IPS-18c (cell line): ENCODE results near the gene HSPA12A.

Experiments used
- H3K4me3 ChIP-seq: 2 replicates; pipeline ENCODE4 v1.7.0; 2013; ENCODE audit warnings: low read depth, mild to moderate bottlenecking, low read length, moderate library complexity; ENCODE audit not compliant: insufficient read depth
- H3K9me3 ChIP-seq: one replicate; pipeline ENCODE4 v1.6.1; 2013; ENCODE audit warnings: mild to moderate bottlenecking, low read length, moderate library complexity; ENCODE audit not compliant: control insufficient read depth, insufficient read depth

HSPA12A gene

DNA sequence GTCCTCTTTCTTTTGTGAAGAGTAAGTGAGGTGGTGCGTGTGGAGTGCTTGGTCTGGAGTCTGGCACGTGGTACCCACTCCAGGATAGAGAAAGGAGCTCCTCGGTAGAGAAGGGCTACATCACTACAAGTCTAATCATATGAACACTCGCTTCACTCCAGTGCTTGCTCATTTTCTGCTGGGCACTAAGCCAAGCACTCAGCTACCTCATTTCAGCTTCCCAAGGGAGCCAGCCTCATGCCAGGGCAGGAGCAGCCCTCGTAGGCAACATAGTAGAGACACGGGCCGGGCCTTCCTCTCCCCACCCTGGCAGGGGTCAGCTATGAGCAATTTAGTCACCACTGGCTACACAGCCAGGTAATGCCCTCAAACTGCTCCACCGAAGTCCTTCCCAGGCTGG, 11.4 kb upstream of the HSPA12A start:
- Histone ChIP-seq H3K4me3 (no peak overlapping the region), H3K9me3 (peaks cover 2% of the 10 kb centered on the region)

DNA sequence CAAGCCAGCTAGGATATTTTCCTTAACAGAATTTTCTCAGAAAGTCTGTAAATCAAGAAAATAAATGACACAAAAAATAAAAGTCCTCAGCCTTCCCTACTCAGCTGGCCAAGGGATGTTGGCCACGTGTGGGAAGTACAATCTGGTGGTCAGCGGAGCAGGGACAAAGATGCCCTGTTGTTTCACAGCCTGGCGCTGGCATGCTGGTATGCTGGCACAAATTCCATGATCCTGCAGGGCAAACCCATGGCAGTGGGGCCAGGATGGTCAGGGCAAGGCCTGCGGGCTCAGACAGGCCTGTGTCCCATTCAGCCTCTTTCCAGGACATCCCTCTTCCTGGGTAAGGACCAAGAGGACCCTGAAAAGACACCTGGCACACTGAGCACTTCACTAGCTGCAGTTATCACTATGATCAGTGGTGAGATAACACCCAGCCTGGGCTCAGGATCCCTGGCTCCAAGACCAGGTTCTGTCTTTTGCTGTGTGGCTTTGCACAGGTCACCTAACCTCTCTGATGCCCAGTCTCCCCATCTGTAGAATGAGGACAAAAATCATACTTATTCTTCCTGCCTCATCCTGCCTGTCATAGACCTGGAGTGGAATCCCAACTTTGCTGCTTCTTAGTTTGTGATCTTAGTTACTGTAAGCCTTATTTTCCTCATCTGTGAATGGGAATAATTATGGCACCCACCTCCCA, 10.8 kb upstream of the HSPA12A start:
- no peak overlapping the region for H3K4me3 ChIP-seq

DNA sequence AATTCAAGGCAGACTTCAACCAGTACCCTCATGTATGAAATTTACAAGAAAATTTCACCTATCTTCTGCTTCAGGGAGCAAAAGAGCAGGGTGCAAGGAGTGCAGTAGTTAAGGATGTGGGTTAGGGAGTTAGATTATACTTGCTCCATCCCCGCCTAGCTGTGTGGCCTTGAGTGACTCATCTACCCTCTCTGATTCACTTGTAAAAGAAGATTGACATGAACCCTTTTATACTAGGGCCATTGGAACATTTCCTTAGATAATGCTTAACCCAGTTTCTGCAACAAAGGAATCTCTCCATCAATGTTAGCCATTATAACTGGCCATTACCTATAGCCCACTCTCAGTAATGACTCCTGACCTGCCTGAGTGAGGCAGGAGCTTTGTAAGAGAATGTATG, 10.2 kb upstream of the HSPA12A start:
- Histone ChIP-seq H3K9me3 (peaks cover 2% of the 10 kb centered on the region), H3K4me3 (no peak overlapping the region)

More for the DNA sequence above, 10.8 kb upstream of the HSPA12A start:
- peaks cover 2% of the 10 kb centered on the region for H3K9me3 ChIP-seq

DNA sequence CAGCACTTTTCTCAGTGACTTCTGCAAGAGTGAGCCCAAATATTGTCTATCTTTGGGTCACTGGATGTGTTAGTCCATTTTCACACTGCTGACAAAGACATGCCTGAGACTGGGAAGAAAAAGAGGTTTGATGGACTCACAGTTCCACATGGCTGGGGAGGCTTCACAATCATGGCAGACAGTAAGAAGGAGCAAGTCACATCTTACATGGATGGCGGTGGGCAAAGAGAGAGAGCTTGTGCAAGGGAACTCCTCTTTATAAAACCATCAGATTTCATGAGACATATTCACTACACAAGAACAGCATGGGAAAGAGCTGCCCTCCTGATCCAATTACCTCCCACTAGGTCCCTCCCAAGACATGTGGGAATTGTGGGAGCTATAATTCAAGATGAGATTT, 6.1 kb upstream of the HSPA12A start:
- H3K9me3 ChIP-seq = peaks cover 2% of the 10 kb centered on the region
- no peak overlapping the region for H3K4me3 ChIP-seq

DNA sequence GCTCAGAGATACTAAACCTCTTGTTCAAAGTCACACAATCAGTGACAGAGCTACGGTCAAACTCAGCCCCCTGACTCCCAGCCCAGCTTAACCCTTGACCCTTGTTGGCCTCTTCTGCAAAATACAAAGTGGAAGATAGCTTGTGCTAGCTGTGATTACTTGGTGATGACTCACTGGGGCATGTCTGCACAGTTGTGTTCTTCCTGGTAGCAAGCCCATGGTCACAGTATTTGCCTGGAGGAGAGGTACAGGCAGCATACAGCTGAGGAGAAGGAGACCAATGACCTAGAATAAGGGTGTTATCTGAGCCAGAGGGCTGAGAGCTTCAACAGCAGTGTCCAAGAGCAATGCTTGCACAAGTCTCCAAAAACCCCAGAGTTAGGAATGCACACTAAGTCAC, 5.7 kb upstream of the HSPA12A start:
- peaks cover 2% of the 10 kb centered on the region for H3K9me3 ChIP-seq
- no peak overlapping the region for H3K4me3 ChIP-seq

DNA sequence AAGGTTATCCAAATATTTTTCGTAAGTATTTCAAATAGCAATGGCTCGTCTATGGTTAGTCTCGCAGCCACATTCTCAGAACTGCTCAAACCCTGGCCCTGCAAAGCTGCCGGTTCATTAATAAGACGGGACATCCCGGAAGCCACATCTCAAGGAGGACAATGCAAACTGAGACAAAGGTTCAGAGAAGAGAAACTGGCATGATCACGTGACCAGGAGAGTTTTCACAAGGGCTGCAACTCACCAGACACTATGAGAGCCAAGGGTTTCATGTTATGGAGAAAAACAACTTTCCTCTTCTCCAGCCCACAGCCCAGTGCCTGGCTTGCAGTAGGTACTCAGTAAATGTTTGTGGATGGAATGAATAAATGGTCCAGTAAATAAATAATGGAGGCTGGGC, 5.0 kb upstream of the HSPA12A start:
- no peak overlapping the region for H3K4me3 ChIP-seq
- peaks cover 2% of the 10 kb centered on the region for H3K9me3 ChIP-seq

DNA sequence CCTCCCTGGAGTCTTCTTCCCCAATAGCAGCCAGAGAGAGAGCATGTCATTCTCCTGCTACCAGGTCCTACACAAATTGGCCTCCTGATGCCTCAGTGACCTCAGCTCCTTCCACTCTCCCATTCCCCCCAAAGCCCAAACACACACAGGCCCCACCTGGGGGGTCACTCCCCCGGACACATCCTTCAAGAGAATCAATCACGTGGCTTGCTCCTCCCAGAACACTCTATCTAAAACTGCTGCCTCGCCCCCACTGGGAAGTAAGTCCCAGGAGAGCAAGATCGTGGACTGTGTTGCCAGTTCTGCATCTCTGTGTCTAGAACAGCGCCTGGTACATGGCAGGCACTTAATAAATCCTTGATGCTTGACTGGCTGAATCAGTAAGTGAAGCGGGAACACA, 2.5 kb upstream of the HSPA12A start:
- Histone ChIP-seq H3K4me3 (no peak overlapping the region), H3K9me3 (peaks cover 2% of the 10 kb centered on the region)

DNA sequence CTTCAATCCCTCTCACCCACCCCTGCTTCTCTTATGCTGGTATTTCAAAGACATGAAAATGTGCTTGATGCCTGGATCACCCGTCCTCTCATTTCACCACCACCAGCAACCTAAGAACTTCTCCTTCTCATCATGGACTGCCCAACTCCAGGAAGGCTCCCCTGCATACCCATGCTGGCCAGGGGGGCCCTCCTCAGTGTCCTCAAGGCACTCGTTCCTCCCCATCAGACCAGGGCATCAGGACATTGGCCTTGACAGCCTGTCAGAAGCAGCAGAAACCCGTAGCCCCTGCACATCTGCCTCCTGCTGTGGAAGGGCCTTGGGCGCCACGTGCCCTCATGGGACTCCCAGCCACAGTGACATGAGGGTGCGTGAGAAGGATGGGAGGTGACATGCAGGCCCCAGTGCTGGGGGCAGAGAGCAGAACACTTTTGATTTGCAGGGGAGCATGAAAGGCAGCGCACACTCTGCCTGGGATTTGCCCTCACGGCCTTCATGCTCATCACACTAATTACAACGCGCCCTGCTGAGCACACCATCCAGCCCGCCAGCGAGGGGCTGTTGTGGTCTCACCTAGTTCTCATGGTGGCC, 1.9 kb upstream of the HSPA12A start:
- Histone ChIP-seq H3K4me3 (no peak overlapping the region), H3K9me3 (peaks cover 2% of the 10 kb centered on the region)

DNA sequence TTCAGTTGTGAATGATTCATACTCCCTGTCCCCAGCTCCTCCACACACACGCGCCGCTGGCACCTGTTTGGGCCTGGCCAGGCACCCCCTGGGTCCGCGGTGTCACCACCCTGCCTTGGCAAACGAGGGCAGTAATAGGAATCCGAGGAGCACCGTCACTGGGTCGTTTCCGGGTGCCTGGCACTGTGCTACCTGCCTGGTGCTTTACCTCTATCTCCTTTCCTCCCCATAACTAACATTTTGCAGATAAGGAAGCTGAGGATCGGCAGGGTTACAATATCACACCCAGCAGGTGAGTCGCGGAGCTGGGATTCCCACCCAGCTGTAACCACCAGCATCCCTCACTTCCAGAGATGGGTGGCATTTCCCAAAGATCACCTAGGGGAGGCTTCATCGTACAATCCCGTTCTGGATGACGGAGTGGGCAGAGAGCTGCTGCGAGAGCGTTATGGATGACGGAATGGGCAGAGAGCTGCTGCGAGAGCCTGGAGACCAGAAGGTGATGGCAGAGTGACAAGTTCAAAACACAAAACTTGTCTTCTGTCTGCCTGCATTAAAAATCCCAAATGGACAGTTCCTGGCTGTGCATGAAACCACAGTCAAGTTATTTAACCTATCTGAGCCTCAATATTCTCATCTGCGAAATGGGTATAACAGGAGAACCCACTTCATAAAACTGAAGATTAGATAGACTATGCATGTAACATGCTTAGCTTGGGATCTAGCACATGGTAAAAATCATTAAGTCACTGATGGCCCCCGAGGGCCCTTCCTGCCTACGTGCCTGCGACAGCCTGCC, 1.1 kb upstream of the HSPA12A start:
- H3K4me3 ChIP-seq = peak overlapping the region; percentile 74; the same call in 1 of the 2 replicates
- H3K9me3 ChIP-seq = no peaks in the 10 kb centered on the region

DNA sequence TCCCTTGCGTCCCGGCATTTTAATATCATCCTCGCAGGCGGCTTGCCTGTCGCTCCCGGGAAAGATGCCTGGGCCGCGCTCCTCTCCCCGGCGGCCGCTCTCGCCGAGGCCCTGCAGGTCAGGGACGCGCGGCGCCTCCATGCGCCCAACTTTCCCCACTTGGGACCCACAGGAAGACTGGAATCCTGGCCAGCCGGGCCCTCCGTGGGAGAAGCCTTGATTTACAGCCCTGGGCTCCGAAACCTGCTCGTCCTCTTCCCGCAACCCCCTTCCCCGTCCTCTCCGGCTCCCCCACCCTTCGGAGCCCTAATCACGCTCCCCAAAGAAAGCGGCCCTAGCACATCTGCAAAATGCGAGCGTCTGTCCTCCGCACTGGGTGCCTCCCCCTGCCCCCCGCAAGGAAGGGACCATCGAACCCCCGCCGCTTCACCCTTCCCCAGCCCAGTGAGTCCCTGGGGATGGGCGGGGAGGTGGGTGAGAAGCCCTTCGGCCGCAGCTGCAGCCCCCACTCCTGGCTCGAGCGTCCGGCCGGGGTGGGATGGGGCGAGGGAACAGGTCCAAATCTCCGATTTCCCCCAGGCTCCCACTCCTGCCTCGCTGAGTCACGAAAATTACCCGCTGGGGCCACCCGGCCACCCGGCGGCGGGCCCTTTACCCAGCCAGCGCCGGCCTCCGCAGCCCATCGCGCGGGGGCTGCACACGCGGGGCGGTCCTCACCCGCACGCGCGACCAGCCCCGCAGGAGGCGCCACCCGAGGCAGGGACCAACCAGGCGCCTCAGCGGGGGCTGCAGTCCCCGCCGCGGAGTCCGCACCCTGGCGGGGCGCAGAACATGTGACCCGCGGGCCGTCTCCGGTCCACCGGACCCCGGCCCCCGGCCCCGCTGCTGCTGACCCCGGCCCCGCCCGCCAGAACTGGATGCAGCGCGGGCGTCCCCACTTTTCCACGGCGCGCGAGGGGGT, 695 bp downstream of the HSPA12A start:
- Histone ChIP-seq H3K9me3 (no peaks in the 10 kb centered on the region), H3K4me3 (peak overlapping the region; percentile 74)

DNA sequence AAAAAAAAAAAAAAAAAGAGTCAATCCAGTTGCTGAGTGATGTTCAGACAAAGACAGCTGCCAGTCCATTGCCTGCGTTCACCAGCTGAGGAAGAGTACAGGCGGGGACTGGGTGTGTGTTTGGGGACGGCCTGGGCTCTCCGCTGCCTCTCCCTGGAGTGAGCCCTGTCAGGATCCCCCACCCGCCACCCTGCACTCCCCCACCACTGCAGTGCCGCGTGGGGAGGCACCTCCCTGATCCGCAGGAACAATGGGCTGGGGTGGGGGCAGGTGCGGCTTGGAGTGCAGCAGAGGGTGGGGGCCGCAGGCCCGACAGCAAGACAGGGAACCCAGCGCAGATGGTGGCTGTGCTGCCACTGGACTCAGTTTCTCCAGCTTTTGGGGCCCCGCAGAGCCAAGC, 1.4 kb downstream of the HSPA12A start:
- H3K4me3 ChIP-seq = peak overlapping the region; percentile 74
- H3K9me3 ChIP-seq = no peaks in the 10 kb centered on the region

DNA sequence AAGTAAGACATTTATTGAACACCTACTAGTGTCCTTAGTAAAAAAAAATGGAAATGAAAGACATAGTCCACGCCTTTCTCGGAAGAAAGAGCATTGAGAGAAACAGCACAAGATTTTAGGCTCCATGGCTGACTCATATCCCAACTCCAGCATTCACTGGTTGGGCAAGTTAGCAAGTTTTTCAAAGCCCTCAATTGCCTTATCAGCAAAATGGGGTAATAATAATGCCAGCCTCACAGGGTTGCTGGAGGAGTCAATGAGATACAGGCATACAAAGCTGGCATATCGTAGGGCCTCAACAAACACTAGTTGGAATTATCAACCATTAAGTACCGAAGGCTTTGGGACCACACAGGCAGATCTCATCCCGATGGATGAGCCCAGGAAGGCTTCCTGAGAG, 4.0 kb downstream of the HSPA12A start:
- no peak overlapping the region for H3K4me3 ChIP-seq

DNA sequence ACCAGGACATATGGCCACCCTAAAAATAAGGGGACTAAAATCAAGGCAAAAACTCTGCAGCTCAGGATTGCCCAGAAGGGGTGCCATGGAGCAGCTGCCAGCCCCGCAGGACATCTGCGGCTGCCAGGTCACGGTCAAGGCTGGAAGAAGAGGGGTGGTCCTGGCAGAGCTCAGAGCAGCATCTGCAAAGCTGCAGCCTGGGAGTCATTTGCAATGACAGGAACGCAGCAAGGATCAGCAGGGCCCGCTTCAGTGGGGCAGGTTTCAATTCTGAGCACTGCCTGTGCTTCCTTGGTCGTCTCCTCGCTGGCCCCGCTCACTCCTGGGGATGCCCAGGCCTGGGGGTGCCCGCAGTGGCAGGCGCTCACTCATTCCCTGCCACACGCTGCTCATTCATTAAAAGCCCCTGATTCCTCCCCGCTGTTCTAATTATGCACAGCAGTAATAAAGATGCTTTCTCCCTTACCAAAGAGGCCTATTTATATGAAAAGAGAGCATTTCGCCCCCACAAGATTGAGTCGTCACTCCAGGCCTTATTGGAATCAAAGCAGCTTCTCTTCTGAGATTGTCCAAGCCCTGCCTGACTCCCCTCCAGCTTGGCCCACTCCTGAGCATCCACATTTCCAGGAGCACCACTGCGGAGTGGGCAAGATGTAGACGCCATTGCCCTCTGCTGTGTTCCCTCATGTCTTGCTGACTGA, 4.6 kb downstream of the HSPA12A start:
- H3K4me3 ChIP-seq = no peak overlapping the region
- H3K9me3 ChIP-seq = no peaks in the 10 kb centered on the region

More for the DNA sequence above, 4.0 kb downstream of the HSPA12A start:
- H3K9me3 ChIP-seq = no peaks in the 10 kb centered on the region

DNA sequence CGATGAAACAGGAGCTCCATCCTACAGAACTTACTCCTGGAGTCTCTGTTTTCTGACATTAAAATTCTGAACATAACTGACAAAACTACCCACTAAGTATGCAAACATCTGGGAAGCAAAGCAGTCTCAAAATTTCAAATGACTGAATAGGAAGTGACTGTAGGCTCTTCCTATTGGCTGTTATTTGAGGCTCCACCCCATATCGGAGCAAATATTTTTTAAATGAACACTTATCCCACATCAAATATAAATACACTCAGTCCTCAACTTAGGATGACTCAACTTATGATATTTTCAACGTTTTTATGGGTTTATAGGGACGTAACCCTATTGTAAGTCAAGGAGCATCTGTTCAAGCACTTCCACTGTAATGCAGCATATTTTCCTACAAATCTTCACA, 8.8 kb downstream of the HSPA12A start:
- Histone ChIP-seq H3K4me3 (no peak overlapping the region), H3K9me3 (peaks cover 3% of the 10 kb centered on the region)

DNA sequence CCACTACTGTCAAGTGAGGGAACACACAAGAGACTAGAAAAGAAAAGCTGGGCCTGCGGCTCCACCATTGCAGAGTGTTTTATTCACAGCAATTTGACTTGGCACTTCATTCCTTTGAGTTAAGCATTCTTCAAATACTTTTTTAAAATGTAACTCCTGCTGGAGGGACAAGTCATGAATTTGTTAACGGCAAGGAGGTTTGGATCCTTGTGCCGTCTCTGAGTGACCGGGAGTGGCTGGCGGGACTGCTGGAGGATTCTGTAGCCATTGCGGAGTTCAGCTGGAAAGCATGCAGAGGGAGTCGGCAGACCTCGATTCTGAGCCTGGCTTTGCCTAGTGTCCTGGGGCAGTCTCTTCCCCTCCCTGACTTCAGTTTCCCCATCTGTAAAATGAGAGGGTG, 9.8 kb downstream of the HSPA12A start:
- Histone ChIP-seq H3K4me3 (no peak overlapping the region), H3K9me3 (peaks cover 3% of the 10 kb centered on the region)

DNA sequence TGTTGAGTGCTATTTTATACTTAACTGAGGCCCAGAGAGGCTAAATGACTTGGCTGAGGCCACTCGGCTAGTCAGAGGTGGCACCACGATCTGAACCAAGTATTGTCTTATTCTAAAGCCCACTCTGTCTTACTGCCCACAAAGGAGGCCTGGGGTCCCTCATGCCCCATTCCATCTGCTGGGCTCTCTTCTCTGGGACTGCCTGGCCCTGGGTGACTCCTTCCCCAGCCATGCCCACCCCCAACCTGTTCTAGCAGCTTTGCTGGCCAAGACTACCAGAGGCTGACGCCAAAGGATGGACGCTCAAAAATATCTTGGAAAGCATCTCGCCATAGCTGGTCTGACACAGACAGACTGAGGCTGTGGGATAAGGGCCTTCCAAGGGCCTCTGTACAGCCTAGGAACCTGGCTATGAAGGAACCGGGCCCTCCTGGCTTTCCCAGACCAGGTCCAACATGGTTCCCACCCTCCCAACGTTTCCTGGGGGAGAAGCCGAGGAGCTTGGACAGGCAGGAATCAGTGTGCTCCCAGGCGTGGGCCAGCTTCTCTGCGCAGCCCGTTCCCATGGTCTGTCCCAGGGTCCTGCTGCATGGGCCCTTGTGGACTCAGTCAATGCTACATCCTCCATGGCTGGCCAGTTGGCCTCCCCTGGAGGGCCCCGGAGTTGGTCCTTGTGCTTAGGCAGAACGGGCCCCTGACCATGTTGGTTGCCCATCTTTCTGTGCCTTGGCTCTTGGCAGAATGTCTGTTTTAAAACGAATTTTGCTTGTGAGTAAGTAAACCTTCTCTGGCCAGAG, 11.7 kb downstream of the HSPA12A start:
- Histone ChIP-seq H3K4me3 (no peak overlapping the region; the same call in 1 of the 2 replicates), H3K9me3 (peaks cover 3% of the 10 kb centered on the region)
